Ammon's horn (tissue), 1 donor: ENCODE measurements around the gene HOXA13.

Experiments used
- DNase-seq: peaks from one replicate; pipeline ENCODE4 v3.0.0-alpha.2; 2016; ENCODE audit warnings: low spot score

HOXA13 gene

DNA sequence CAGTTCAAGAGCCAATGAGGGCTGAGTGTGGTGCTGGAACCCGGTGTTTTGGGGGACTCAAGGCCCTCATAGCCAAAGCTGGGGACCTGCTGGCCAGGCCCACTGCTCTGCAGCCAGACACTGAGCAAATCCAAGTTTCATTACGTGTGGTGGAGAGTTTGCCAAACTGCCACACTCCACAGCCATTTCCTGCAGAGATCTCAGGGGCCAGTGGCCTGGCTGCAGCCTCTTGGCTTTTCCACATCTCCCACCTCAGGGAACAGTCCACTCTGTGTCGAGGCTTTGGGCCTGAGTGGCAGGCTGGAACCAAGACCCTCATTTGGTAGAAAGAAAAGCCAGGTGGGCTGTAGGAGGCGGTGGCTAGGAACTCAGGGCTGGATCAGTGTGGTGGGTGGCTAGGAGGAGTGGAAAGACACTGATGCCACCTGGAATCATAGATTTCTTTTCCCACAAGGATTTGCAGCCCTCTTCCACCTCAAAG lies 18.1 kb downstream of the HOXA13 start:
- DNase-seq, result no peak

DNA sequence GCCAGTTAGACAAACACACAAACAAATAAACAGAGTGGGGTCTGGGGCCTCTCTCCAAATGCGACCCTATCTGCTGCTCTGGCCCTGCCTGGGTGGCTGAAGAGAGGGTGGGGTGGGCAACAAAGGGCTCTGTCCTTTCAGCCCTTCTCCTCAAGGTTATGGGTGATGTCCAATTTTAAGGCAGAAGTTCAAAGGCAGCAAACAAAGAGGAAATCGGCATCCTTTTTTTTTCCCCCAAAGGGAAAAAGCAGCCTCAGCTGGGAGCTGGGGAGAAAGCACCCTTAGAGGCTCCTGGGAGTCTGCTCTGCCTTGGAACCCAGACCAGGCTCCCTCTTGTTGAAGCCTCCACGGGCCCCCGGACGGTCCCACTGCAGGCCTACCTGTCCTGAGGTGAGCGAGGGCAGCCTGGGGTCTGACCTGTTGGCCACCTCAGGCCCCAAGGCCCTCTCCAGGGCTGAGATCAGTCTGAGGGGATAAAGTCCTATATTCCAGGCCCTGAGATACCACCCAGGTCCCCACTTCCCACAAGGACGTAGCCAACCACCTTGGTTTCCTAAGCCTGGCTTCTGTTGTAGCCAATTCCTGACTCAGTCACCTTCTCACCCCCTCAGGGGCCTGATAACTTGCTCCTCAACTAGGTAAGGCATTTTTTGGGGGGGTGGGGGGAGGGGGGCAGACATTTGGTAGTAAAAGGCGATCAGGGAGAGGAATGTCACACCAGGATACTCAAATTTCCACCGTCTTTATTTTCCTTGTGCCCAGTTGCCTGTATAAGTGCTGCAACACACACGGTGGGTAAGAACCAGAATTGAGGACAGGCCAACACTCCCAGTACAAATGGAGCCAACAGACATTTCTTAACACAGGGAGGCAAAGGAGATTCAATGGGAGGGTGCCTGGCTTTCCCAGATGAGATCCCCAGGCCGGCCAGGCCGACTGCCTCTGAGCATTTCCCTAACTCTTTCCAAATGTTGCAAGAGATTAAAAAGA lies 19.2 kb downstream of the HOXA13 start:
- DNase-seq, result no peak

DNA sequence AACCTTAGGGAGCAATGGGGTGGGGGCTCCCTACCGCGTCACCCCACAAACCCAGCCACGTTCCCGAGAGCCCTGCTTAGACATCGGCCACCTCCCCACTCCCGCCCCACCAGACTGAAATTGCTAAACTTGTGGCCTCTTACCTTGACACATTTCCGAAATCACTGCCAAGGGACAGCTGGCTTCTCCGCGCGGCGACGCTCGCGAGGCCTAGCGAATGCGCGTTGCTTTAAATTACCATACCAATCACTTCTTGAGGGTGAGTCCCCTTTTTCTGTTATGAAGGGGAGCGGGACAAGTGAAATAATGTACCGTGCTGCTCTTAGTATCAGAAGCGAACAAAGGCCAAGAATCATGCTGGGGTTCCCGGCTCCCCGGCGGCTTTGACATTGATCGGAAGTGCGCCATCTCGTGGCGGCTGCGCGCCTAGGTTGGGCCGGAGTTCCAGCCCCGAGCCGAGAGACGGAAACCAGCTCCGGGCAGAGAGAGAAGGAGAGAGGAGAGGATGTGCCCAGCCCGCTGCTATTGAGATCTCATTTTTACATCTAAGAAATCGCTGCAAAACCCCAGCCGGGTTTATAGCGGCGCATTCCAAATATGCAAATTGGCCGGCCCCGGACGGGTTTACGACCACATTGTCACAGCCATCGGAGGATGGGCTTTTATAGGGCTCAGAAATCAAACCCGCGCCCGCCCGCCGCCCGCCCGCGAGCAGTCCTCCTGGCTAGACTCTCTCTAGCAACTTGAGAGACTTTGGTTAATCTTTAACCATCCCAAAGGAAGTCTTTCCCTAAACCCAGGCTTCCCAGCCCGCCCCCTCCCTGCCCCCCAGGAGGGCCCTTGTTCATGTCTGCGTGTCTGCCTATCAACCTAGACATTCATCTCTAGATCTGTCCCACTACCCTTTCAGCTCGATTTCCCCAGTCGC lies 20.1 kb downstream of the HOXA13 start:
- peak; percentile 42 for DNase-seq

DNA sequence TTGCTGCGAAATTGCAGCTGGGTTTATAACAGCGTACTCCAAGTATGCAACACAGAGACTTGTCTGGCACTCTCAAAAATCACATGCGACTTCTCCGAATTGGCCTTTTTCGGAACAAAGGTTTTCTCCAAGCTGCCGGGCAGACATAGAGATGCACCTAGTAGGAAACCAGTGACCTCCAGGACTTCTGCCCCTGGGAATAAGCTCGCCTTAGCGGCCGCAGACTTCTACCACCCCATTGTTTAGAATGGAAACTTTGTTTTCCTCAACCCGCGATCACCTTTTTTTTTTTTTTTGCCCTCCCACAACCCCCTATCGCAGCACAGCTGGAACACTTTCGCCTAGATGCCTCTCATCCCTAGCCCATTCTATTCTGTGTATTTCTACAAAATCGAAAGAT lies 20.9 kb downstream of the HOXA13 start:
- DNase-seq, result no peak

DNA sequence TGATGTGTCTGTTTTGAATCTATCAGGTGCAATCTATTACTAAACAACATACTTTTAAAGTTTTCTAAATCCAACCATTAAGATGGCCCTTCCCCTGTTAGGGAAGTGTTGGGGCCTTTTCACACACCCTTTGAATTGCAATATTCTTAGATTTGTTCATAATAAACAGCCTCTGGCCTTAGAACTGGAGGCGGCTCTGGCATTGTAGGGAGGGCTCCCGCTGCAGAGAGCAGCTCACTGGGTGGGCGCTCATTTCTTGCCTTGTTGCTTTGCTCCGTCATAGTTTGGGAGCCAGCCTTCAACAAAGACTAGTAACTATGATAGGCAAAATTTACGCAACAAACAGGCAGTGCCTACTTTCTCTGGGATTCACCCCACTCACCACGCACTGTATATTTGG lies 21.5 kb downstream of the HOXA13 start:
- DNase-seq, result no peak

DNA sequence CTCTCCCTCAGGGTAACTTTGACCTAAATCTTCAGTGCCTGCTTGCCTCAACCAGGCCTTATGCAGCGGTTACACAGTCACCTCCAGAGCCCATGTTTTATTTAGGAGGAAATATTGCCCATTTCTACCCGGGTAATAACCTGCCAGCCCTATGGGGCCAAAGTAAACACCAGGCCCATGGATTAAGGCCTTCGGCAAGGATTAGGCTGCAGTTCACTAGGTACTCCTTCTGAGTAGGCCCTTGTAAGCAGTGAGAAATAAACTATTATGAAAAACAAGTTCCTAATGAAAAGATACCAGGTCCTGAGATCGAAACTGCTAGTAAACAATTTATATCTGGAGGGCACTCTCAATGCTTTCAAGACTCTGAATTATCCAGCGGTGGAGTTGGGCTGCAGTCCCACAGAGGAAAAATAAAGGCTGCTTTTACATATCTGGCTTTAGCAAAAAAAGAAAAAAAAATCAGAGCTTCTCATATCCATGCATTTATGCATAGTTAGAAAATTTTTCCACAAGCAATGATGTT lies 22.0 kb downstream of the HOXA13 start:
- DNase-seq, result no peak

DNA sequence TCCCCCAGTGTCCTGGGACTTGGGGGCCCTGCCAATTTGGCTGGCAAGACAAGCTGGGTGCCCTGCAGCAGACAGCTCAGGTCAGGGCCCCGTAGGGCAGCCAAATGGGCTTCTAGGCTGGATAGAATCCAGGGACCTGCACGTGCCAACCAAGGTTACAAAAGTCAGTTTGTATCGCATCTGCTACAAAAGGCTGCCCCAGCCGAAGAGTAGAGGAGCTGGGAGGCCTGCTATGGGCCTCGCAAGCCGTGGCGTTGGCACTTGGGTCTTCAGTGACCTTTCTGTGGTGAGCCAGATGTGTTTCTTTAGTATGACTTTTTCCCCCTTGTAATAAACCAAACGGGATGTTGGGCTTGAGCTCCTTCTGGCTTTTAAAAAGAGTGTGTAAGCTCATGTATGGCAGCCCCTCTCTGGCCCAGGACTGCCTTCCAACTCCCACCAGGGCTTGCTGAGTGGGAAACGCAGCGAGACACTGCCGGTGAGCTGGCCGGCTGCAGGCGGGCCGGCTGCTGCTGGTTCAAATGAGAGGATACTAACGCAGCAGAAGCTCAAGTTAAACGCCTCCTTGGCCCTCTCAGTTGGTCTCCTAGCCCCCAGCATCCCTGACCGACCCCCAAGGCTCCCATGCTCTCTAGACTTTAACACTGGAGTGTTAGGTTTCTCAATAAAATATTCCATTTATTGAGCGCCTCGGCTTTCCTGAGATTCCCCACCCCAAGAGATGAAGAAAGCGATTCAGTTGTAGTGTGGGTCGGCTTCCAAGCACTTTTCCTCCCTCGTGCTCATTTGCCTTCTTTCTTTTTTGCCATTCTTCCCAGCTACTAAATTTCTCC lies 22.7 kb downstream of the HOXA13 start:
- DNase-seq, result no peak

DNA sequence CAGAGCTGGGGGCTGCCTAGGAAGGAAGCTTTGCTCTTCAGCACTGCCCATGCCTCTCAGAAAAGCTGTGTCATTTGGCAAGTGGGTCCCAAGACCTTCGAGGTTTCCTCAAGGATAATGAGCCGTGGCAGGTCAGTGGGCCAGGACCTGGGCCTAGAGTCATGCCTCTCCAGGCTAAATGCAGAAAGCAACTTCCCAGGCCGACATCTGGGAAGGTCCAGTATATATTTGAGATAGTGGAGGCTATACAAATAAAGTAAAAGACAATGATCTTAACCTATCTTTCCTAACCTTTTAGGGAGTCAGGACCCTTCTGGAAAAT lies 23.4 kb downstream of the HOXA13 start:
- no peak for DNase-seq

DNA sequence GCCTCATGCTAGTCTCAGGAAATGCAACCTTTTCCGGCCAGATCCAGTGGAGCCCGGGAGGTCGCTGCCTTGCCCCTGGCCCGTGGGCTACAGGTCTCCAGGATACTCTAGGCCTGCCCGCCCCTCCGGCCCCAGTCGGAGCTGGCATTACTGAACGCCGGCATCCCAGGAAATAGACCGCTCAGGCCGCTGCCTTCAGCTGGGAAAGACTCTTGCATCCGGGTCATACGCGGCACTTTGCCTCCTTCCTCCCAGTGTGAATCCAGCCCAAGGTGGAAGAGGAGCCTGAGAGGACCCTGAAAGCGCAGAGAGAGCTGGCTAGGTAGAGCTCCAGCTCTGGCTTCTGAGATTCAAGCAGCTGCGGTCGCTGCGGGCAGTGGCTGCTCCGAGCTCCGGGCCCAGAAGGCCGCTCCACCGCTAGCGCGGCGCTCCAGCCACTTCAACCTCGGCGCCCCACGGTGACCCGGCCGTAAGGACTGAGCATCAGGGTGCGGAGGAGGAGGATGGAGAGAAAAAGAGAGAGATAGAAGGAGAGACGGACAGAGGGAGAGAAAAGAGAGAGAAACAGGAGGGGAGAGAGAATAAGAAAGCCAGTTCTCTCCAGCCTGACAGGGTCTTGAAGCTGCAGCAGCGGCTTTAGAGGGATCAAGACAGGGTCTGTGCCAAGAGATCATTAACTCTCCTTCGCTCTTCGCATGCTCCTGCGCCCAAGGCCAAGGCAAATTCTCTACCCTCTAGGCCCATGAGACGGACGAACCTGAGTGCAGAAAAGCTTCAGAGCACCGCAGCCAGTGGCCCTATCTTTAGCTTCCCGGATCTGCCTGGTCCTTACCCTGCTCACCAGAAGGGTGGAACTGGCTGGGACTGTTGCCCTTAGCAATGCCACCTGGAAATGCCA lies 24.0 kb downstream of the HOXA13 start:
- no peak for DNase-seq

DNA sequence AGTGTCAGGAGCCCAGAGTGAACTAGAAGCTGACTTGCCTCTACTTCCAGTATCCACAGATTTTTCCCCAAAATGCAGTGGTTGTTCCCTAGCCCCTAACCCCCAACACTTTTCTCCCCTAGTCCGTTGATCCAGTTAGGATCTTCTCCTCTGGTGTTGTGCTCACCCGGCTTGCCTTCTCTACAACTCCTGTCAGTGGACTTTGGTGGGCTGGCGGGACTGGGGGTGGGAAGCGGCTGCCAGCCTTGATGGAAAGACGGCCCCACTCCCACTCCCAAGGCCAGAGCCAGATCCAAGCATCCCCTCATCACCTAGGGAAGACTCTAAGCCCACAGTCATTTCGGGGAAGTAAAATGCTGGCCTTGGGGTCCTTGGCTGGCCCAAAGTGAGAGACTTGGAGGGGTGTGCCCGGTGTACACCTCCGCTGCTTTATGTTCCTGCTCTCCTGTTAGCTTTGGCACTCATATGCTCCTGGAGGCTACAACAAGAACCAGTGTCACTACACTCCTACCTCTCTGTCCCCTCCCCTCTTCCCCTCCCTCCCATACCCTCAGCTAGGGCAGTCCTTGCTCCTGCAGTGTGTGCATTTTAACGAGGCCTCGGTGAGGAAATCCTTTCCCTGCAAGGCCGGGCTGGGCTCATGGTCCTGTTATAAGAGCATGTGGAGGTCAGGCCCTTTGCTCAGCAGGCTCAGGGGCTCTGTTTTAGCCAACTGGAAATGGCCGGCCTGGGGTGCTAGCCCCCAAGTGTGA lies 24.8 kb downstream of the HOXA13 start:
- DNase-seq, result no peak

DNA sequence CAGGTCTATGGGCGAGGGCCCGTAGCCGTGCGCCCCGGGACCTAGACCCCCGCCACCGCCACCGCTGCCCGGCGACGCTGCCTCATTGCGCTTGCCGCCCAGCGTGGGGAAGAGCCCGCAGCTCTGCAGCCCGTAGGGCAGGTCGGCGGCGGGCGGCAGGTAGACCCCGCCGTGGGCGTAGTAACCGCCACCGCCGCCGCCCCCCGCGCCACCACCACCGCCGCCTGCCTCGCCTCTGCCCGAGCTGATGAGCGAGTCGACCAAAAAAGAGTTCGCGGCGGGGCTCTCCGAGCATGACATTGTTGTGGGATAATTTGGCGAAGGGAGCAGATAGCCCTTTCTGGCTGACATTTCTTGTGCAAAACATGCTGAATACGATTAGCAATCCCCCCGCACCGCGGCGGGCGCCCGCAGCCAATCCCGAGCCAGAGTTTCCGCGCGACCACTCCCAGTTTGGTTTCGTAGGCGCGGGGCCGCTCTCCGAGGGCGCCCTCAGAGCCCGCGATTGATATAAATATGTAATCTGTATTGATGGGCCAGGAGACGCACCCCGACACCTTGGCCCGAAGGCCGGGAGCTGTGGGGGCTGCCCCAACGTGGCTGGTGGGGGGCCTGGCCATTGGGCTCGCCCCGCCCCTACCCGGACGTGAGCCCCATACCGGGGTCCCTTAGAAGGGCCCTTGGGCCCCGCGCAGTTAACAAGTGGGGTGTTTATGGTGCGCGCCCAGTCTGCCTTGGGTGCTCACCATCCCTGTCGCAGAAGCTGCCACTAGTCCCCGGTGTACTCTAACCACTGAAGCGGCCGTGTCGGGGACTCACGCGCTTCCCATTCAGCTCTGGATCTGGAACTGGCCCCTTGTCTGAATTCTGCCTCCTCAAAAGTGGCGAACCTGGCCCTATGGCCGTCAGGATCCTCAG lies 25.7 kb downstream of the HOXA13 start, which contains the start of gene HOXA10:
TSS of gene HOXA10 (minus strand) at position 365 of the 918 bp plus-strand sequence. CDS start at position 351, 14 bp downstream.
- no peak for DNase-seq

DNA sequence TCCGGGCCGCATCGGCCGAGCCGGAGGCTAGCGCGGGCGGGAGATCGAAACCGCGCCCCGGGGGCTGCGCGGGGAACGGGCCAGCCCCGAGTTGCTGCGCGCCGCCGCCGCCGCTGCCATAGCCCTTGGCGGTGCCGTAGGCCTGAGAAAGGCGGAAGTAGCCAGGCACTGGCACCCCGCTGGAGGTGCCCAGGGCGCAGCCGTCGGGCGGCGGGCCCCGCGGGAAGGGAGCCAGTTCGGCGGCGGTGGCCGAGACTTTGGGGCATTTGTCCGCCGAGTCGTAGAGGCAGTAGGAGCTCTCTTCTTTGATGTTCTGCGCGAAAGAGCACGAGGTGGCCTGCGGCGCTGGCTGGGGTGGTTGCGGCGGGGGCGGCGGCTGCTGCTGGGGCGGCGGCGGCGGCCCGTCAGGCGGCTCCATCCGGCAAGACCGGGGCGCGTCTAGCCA lies 26.4 kb downstream of the HOXA13 start:
- DNase-seq, result no peak

DNA sequence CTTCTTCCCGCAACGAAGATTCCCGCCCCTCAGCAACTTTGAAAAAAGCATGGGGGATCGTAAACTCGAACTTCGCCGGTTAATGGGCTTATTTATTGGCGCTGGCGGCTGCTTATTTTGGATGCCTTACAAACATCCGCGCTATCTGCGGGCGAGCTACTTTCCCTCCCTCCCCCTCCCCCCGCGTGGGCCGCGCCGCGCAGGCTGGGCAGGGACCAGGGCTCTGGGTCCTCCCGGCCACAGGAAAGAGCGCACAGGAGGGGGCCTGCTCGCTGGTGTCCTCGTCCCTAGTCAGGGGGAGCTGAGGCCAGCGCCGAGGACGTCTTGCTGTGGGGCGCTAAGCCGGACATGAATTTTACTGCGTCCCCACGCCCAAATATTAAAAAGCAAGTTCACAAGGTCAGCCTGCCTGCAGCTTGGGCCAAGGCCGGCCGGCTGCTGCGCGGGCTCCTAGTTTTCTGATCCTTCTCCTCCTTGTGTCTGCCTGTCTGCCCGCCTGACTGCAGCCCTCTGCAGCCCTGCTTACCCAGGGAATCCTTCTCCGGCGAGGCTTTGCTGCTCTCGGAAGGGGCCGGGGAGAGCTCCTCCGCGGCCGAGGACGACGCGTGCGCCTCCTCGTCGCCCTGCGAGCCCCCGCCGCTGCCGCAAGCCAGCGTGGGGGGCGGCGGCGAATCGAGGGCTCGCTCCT lies 26.9 kb downstream of the HOXA13 start:
- no peak for DNase-seq

DNA sequence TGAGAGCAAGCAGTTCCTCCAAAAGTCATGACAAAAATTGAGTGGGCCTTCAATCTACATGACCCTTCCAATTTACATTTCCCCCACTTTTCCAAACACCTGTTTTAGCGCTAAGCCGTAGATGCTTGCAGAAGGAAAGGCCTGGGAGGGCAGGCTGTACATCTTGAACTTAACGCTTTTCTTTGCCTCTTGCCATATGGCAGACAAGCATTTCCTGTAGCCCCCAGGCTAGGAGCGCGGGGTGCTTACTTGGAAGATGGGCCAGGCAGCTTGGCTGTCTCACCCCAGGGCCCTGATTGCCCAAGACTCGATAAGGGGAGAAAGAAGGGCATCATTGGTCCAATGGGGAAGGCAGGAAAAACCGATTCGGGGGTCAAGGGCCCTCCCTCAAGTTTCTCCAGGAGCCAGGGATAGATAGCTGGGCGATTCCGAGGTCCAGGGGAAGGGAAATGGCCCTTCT lies 27.5 kb downstream of the HOXA13 start:
- DNase-seq, result no peak

DNA sequence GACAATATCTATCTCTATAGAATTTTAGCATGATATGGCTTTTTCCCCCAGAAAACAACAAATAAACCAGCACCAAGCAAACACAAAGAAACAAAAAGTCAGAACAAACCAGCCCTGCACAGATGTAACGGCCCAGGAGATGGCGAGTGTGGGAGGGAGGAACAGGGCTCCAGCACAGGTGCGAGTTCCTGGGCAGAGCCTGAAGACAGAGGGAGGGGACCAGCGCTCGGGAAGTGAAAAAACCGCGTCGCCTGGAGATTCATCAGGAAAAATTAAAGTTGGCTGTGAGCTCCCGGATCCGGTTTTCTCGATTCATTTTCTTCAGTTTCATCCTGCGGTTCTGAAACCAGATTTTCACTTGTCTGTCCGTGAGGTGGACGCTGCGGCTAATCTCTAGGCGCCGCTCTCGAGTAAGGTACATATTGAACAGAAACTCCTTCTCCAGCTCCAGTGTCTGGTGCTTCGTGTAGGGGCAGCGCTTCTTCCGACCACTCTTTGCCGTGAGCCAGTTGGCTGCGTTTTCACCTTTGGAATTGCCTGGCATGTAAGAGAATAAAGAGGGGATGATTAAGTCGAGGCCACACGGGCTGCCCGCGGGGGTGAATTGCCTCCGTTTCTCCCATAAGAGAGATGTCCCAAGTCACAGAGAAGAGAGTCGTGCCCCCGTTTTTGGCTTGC lies 28.1 kb downstream of the HOXA13 start:
- DNase-seq, result no peak

DNA sequence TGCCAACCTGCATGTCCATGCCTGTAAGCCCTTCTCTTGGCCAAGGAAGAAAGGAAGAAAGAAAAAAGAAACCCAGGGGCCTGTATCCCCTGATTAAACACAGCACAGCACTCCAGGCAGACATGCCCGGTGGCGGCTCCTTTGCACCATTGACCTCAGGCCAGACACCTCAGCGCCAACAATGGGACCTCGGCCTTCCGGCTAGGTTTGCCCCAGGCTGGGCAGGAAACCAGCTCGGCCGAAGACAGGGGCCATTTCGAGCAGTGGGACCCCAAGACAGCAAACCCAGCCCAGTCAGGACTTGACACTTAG lies 28.6 kb downstream of the HOXA13 start:
- no peak for DNase-seq
